GM10248 (cell line): ENCODE data around the gene TFDP2.

Experiments used
- CTCF ChIA-PET: fragments of 300-600 bp; sonication (Branson Sonifier 250); formaldehyde crosslinking; extraction: SDS; loops from one replicate; lab custom pipeline; 2021; ENCODE audit warnings: antibody characterized with exemption; lab: Yijun Ruan, JAX
- POLR2A ChIA-PET: fragments of 350-650 bp; sonication (Branson Sonifier 250); formaldehyde crosslinking; extraction: SDS; loops from one replicate; lab custom pipeline; 2020; ENCODE audit warnings: antibody characterized with exemption; lab: Yijun Ruan, JAX
- DNase-seq: peaks from one replicate; pipeline ENCODE4 v3.0.0; 2012; ENCODE audit errors: extremely low spot score
- CTCF ChIP-seq: IDR thresholded peaks from 2 replicates; pipeline ENCODE4 v1.5.1; 2012; ENCODE audit warnings: mild to moderate bottlenecking, low read depth; ENCODE audit errors: extremely low read depth, missing control alignments, control extremely low read depth

Gene TFDP2

GRCh38 chr3:141945726-141946485 lies 203.4 kb downstream of the TFDP2 start:
- no peak for DNase-seq
- ChIA-PET POLR2A (no interaction called here), CTCF (interaction anchor here (0.7 to 1.3 kb wide), 4 partner anchors 9 to 45 kb away, joined by 3 to 6 read pairs (median 4); no protein-coding TSS in a partner anchor)
- TF ChIP-seq CTCF, result no peak

- no peak for DNase-seq
- ChIA-PET POLR2A (interaction anchor here (0.6 kb wide), 1 partner anchor 296 kb away, joined by 6 read pairs; no protein-coding TSS in a partner anchor), CTCF (no interaction called here)
- TF ChIP-seq CTCF, result no peak
These were observed 207.3 kb downstream of the TFDP2 start for GRCh38 chr3:141942006-141942405.

DNA sequence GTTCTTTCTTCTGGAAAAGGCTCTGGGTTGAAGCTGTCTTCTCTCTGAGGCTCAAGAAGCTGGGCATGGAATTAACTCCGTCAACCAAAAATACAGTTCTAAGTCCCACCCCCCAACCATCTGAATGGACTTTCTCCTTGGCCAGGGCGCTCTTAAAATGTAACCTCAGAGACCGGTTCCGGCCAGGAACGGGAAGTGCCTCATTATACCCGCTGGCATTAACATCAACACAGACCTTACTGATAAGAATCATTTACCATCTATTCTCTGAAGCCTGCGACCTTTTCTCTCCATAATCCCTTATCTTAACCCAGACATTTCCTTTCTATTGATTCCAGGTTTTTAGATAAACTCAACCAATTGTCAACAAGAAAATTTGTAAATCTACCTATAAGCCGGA lies 208.3 kb downstream of the TFDP2 start:
- ChIA-PET CTCF (interaction anchor here (1.4 kb wide), 1 partner anchor 10 kb away, joined by 4 read pairs; no protein-coding TSS in a partner anchor), POLR2A (interaction anchor here (0.6 kb wide), 1 partner anchor 297 kb away, joined by 6 read pairs; no protein-coding TSS in a partner anchor)
- DNase-seq, result no peak
- no peak for TF ChIP-seq CTCF

DNA sequence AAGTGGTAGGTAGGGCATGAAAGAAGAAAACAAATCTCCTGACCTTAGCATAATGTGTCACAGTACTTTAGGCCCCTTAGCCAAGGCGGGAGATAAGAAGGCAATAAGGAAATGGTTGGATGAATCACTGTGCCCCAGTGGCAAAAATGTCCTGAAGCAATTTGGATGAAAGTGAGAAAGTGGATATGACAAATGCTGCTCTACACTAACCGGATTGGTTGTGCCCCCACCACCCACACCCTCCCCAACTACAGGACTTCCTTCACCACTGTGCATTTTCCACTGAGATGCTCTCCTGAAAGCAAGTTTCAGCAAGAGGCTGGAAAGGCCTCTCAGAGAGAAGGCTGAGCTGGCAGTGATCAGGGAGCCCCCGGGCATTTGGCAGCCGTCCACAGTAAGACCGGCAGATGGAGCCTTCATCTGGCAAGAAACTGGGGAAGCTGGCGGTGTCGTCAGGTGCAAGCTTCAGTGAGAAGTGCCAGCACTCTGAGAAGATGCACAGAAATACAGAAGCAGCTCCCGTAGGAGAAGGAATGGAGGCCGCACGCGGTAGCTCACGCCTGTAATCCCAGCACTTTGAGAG lies 209.1 kb downstream of the TFDP2 start:
- ChIA-PET POLR2A (no interaction called here), CTCF (interaction anchor here (1.2 to 1.4 kb wide), 2 partner anchors 10 to 15 kb away, joined by 3 to 4 read pairs; no protein-coding TSS in a partner anchor)
- TF ChIP-seq CTCF, result no peak
- no peak for DNase-seq

DNA sequence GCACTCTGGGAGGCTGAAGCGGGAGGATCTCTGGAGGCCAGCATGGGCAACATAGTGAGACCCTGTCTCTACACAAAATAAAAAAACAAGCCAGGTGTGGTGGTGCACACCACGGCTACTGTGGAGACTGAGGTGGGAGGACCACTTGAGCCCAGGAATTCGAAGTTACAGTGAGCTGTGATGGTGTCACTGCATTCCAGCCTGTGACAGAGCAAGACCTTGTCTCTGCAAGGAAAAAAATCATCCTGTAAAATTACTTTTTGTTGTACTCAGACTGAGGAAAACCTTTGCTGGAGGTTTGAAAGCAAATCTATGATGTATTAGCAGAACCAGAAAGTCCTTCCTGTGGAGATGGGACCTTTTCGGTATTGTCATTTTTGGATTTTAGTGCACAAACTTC lies 209.6 kb downstream of the TFDP2 start:
- ChIA-PET CTCF (interaction anchor here (1.2 kb wide), 1 partner anchor 15 kb away, joined by 3 read pairs; no protein-coding TSS in a partner anchor), POLR2A (no interaction called here)

More for the DNA sequence above, 209.6 kb downstream of the TFDP2 start:
- no peak for DNase-seq
- no peak for TF ChIP-seq CTCF
